DMS 273 (cell line): ENCODE results near the gene TANGO6.
"Not testable (repeated sequence)": the region's sequence is repeated elsewhere in the genome, so short reads cannot be mapped to it uniquely, and the experiment has no call there.

Experiments
- DNase-seq: peaks from one replicate; lab custom pipeline; 2025; ENCODE audit not compliant: unreplicated experiment; lab: John Stamatoyannopoulos, UW

Gene TANGO6

DNA sequence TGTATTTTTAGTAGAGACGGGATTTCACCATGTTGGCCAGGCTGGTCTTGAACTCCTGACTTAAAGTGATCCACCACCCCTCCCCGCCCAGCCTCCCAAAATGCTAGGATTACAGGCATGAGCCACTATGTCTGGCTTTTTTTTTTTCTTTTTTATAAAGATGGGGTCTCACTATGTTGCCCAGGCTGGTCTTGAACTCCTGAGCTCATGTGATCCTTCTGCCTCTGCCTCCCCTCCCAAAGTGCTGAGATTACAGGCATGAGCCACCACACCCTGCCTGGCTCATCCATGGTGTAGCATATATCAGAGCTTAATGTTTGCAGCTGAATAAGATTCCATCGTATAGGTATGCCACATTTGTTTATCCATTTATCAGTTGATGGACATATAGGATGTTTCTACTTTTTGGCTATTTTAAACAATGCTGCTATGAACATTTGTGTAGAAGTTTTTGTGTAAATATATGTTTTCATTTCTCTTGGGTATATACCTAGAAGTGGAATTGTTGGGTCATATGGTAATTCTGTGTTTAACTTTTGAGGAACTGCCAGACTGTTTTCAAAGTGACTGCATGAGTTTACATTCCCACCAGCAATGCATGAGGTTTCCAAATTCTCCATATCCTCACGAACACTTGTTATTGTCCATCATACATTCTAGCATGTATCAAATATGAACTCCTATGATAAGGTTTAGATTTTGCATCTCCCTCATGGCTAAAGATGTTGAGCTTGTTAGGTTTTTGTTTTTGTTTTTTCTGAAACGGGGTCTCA lies 206.5 kb downstream of the TANGO6 start:
- DNase-seq, result no peak

DNA sequence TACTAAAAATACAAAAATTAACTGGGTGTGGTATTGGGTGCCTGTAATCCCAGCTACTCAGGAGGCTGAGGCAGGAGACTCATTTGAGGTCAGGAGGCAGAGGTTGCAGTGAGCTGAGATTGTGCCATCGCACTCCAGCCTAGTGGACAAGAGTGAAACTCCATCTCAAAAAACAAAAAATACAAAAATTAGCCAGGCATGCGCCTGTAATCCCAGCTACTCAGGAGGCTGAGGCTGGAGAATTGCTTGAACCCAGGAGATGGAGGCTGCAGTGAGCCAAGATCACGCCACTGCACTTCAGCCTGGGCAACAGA lies 208.1 kb downstream of the TANGO6 start:
- DNase-seq, result not testable (repeated sequence)

DNA sequence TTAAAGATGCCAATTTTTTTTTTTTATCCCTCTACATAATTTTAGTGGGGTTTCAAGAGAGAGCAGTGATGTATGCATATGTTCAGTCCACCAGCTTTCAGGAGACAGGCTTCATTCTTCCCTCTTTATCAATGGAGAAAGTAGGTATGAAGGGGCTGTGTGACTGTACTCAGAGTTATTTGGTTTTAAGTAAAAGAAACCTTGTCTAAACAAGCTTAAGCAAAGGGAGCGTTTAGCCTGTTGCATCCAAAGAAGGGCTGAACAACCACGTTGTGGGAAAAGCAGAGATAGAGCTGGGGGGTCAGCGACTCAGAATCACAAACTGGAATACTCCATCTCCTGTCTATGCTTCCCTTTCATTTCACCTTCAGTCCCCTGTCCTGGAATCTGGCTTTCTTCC lies 211.7 kb downstream of the TANGO6 start:
- no peak for DNase-seq

DNA sequence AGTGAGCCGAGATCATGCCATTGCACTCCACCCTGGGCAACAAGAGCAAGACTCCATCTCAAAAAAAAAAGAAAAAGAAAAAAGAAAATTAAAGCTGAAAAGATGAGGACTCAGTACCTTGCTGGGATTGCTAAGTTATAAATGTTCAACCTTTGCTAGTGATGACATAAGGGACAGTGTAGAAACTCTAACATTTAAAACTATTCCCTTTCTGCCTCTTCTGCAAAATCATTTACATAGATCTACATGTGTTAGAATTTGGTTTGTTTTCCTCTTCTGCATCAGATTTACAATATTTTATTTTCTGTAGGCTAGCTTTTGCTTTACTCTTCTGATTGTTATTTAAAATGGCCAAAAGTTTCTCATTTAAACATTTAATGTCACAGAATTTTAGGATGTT lies 212.6 kb downstream of the TANGO6 start:
- no peak for DNase-seq

DNA sequence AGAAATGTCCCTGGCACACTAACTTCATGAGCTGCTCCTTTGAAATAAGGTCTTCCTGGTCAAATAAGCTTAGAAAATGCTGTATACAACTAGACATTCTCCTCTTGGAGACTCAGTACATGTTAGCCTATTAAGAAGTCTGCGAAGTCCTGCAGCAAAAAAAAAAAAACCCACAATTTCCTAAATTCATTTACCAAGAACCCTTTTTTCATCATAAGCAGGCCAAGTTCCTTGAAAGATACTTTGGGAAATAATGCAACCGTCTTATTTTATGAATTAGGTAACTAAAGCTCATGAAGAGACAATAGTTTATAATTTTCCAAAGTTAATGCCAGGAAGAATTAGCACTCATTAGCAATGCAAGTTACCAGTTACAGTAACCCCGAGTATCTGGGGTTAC lies 213.1 kb downstream of the TANGO6 start:
- DNase-seq, result no peak

DNA sequence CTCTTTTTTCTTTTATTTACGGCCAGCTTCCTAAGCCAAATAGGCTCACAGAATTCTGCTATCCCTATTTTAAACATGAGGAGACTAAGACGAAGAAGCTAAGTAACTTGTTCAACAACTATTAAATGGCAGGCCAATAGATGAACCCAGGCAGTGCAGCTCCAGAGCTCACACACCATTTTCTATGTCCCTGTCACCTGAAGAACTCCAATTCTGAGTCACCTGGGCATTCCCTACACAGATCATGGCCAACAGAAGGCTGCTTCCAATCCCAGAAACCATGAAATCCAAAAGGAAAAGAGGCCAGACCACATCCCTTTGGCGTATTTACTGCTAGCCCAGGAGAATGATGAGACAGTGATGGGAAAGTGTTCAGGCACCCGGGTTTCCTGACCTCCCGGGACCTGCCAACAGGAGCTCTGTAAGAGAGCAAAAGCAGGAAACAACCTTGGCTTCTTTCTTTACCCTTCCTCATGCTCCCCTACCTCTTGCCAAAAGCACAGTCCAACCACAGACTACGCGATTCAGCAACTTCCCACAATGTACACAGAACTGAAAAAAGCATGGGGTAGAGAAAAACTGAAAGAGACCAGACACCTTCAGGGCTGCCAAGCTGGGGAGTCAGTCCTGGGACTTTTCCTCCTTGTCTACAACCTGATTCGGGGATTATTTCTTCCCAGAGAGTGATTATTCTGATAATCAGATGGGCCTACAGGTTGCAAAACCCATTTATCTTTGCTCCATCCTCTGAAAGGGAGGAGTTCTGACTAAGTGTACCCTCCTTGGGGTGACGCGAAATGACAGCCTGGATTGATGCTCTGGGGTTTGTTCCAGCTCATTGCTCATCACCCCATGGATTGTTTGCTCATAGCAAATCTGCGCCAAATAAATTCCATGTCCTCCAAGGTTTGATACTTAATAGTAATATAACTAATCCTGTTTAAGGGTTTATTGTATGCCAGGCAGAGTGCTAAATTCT lies 214.4 kb downstream of the TANGO6 start:
- peak; percentile 36 for DNase-seq

DNA sequence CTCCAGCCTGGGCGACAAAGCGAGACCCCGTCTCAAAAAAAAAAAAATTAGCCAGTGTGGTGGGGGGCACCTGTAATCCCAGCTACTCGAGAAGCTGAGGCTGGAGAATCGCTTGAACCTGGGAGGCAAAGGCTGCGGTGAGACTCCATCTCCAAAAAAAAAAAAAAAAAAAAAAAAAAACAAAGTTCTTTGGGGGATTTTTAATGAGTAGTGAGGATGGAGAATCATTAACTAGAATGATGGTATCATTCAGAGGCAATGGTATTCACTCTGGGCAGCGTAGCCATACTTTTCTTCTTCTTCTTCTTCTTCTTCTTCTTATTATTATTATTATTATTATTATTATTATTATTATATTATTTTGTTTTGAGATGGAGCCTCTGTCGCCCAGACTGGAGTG lies 220.2 kb downstream of the TANGO6 start:
- not testable (repeated sequence) for DNase-seq

DNA sequence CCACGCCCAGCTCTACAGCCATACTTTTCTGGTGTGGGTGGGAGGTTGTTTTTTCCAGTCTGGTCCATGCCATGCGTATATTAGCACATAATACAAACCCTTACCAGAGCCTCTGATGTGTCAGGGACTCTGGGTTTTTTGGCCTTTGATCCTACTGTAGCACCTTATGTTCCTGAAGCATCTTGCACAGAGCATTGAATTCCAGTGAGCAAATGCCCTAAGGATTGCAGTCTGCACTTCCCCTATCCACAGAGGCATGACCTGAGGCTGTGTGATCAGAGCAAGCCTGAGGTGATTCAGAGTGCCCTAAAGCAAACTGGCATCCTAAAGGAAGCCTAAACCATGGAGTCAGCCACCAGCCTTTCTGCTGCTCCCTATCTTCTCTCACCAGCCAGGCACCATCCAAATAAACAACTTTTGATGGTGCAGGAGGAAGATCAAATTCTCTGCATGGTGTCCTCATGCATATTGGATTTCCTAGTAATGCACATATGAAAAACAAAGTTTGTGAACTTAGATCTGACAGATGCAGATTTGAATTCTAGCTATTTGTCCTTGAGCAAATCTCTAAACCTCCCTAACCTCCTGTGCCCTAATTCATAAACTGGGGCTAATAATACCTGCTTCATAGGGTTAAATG lies 220.9 kb downstream of the TANGO6 start:
- DNase-seq, result no peak

DNA sequence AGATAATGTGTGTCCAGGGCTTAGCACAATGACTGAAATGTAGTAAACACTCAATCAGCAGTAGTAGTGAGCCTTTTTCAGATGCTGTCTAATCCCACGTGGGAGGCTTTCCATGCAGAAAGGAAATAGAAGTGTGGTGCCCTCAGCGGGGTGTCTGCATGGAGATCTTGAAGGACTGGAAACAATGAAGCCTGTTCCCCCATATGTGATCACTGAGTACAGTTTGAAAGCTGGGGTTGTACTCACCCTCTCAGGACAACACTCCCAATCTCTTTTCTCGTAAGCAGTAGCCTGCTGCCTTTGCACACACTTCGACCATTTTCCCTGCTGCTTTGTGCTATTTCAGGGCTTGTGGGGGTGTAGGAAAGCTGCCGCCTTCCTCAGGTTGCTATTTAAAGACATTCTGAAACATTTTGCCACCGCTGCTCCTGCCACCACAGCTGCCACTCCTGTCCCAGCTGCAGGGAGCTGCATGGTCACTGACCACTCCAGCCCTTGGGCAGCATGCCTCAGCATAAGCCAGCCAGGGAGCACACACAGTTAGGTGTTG lies 221.5 kb downstream of the TANGO6 start:
- DNase-seq, result no peak

DNA sequence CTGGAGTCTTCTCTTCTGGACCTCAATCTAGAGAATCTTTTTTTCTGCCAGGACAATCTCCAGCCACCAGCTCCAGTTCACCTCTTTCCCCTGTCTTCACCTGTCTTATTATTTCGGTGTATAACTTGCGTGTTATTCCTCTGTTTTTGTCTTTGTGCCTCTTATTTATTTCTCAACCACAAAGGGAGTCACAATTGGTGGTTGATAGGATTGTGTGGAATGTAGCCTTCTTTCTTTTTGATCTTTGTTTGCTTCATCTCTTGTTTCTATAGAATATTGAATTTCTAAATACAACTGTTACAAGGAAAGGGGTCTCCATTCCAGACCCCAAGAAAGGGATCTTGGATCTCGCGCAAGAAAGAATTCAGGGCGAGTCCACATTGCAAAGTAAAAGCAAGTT lies 226.2 kb downstream of the TANGO6 start:
- DNase-seq, result no peak

DNA sequence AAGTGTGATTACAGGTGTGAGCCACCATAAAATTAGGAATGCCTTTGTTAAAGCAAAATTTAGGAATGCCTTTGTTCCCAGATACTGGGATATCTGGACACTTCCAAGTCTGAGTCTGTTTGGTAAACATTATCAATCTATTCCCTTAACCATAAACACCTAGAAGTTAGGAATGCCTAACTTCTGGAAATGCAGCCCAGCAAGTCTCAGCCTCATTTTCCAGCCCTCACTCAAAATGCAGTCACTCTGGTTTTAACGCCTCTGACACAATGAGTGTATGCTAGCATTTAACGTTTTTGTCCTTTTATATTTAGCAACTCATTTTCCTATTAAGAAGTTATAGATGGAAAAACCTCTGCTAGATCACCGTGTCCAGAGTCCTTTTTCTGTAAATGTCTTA lies 227.7 kb downstream of the TANGO6 start:
- no peak for DNase-seq

DNA sequence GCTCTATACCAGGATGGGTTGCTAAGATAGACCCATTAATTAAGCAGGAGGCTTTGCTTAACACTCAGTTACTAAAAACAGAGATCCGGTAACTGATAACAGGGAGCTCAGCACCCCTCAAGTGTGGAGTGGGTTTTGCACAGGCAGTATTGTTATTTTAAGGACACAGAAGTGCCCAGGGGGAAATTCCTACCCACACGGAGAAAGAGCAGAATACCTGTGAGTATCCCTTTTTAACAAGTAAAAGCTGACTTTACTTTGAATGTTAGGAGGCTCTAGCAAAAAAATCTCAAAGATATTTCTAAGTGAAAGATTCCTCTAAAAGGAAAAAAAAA lies 229.3 kb downstream of the TANGO6 start:
- DNase-seq, result no peak

DNA sequence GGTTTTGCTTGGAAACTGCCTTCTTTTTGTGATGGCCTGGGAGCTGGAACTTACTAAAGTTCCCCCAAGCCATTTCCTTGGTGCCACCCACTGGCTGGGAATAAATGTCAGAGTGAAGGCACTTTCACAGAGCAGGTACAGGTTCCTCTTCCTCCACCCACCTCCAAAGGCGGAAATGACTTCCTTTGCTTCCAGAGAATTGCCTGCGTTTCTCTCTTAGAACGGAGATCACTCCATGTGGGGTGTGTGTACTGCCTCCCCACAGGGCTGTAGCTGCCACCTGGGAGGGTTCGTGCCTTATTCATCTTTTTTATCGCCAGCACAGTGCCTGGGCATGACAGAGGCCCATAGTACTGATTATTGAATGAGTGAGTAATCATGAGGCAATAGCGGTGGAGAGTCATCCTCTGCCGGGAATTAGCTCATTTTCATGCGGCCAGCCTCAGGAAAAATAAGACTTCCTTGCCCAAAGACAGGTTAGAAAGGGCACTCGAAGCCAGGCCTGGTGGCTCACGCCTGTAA lies 229.9 kb downstream of the TANGO6 start:
- no peak for DNase-seq

DNA sequence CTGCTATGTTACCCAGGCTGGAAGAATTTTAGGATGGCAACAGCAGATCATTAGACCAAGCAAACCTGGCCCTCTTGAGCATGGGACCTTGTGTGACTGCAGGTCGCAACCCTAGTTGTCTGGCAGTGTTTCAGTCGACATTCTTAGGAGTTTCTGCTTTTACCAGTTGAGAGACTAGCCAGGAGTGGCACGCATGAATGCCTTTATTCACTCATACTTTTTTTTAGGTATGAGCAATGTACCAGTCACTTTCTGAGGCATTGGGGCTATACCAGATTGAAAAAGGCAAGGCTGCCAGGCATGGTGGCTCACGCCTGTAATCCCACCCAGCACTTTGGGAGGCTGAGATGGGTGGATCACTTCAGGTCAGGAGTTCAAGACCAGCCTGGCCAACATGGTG lies 233.9 kb downstream of the TANGO6 start:
- no peak for DNase-seq

DNA sequence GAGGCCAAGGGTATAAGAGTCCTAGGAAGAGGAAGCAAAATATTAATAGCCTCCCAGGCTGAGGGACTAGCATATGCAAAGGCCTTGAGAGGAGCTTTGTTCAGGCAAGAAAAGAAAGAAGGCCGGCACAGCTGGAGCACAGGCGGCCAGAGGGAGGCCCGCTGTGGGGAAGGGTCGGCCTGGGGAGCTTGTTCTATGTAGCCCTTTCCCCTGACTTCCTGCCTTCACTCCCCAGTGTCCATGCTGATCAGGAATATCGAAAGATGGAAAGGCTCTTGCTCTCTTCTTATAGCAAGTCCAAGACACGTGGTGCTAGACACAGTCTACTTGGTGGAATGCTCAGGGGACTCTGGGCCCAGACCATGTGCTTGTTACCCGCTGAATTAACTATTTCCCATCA lies 234.7 kb downstream of the TANGO6 start:
- DNase-seq, result no peak

DNA sequence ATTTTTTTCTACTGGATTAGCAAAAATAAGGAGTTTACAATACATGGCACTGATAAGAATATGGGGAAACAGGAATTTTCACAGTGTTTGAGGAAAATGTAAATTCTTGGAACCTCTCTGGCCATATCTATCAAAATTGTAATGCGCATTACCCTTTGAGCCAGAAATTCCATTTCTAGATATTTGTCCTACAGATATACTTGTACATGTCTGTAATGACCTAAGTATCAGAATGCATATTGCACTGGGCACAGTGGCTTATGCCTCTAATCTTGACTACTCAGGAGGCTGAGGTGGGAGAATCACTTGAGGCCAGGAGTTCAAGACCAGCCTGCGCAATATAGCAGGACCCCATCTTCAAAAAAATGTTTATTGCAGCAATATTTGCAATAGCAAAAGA lies 236.4 kb downstream of the TANGO6 start:
- DNase-seq, result no peak

DNA sequence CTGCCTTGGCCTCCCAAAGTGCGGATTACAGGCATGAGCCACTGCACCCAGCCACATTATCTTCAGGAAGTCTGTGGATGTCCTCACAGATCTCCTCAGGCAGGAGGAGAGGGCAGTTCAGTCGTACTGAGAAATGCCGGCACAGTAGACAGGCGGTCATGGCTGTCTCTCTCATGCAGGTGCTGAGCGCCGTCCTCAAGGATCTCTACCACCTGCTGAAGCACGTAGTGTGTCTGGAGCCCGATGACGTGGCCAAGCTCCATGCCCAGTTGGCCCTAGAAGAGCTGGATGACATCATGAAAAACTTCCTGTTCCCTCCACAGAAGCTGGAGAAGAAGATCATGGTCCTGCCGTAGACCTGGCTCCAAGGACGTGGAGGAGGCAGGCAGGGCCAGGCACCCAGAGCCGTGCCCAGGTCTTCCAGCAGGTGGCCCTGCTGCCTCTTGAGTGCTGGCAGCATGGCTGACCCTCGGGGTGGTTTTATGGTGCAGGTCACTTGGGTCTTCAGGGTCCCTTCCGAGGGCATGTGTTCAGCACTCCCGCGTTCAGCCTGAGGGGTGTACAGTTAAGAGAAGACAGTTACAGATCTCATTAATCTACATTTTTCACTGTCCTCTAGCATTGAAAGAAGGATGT lies 240.1 kb downstream of the TANGO6 start:
- peak; percentile 21 for DNase-seq

DNA sequence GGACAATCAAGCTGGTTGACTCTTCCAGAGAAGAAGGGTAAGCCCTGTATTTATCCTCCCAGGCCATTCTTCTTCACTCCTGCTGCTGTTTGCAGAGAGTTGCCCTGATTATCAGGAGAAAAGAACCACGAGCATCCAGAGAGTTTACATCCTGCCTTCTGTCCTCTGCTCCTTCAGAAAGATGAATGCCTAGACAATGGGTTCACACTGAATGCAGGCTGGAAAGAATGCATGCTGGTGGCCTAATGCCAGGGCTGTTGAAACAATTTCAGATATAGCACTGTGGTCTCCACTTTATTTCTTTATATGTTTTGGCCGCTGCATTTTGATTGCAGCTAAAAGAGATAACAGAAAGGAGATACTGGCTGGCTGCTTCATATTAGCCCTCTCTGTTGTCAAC lies 241.0 kb downstream of the TANGO6 start:
- no peak for DNase-seq

DNA sequence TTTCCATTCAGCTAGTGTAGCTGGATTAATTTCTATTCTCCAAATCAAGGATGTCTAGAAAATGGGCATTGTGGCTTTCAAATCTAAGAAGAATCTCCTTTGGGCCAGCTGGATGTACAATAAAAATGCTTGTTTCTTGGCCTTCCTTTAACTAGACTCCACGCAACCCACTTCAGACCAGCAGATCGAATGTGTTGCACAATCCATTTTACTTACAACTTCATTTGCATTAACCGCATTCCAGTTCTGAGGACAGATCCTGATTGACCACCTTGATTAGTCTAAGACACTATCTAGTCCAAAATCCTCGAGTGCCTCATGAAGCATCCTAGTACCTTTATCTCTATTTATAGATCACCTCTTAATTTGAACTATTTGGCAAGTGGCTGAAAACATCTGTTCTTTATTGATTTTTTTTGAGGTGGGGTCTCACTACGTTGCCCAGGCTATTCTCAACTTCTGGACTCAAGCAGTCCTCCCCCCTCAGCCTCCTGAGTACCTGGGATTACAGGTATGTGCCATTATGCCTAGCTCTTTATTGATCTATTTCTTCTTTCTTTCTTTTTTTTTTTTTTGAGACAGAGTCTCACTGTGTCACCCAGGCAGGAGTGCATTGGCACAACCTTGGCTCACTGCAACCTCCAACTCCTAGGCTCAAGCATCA lies 241.8 kb downstream of the TANGO6 start:
- DNase-seq, result no peak

DNA sequence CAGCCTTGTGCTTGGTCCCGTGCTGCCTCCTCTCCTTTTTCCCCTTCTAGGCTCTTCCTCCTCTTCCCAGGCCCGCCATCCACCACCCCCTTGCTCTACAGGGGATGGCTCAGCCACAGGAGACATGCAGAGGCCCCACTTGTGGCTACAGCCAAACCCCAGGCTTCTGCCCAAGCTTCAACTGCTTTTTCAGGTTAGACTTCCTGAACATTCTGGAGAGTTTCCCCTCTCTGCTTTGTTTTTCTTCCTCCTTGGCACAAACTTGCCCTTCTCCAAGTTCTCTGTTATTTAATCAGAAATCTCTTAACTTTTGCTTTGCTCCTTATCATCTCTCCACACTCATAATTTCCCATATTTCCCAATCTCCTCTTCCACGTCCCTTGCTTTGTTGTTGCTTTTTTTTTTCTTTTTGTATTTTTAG lies 243.8 kb downstream of the TANGO6 start:
- DNase-seq, result no peak
